Gastroesophageal sphincter (tissue), 4 donors: ENCODE data around the gene NHSL1. TPM values are rescaled to one million over a fixed set of nuclear protein-coding genes. Genes with fewer than 3 reads are reported as not detected.

Source experiments
- ATAC-seq: fragments of 150-250 bp; one replicate; pipeline ENCODE4 v1.9.1; 2016; ENCODE audit warnings: mild to moderate bottlenecking, moderate library complexity
- H3K27ac ChIP-seq, 4 donors: fragments of 200-600 bp; sonication (generic) in 3 of 4; 1 replicate in 3 of 4; 2 replicates in 1 of 4; pipeline ENCODE4 v1.5.1; 2016 to 2019
- H3K27me3 ChIP-seq: fragments of 200-600 bp; sonication (generic); one replicate; pipeline ENCODE4 v1.5.1; 2019
- H3K36me3 ChIP-seq, 2 donors: fragments of 200-600 bp; sonication (generic); one replicate each; pipeline ENCODE4 v1.5.1; 2019; ENCODE audit warnings: control low read depth in 1 of 2
- H3K4me1 ChIP-seq, 3 donors: fragments of 200-600 bp; sonication (generic); 1 replicate in 2 of 3; 2 replicates in 1 of 3; pipeline ENCODE4 v1.5.1; 2016 to 2019; ENCODE audit warnings: control low read depth in 2 of 3
- H3K4me3 ChIP-seq, 2 donors: fragments of 200-600 bp; sonication (generic); one replicate each; pipeline ENCODE4 v1.5.1; 2019; ENCODE audit warnings: mild to moderate bottlenecking in 1 of 2, moderate library complexity in 1 of 2
- H3K9me3 ChIP-seq, 3 donors: fragments of 200-600 bp; sonication (generic); one replicate each; pipeline ENCODE4 v1.5.1; 2017 to 2019; ENCODE audit warnings: control low read depth in 2 of 3
- CTCF ChIP-seq, 4 experiments: fragments of 200-600 bp in 2 of 4; fragments of 450-650 bp in 2 of 4; sonication (generic) in 1 of 4; IDR thresholded peaks; one replicate each; pipeline ENCODE4 v1.5.1; 2017 to 2019; ENCODE audit warnings: antibody characterized with exemption in 4 of 4, mild to moderate bottlenecking in 2 of 4, moderate library complexity in 2 of 4
- EP300 ChIP-seq: sonication (generic); formaldehyde crosslinking; IDR thresholded peaks from one replicate; pipeline ENCODE4 v1.6.1; 2017; ENCODE audit warnings: antibody characterized with exemption, mild to moderate bottlenecking
- POLR2A ChIP-seq, 2 donors: fragments of 450-650 bp; IDR thresholded peaks; one replicate each; pipeline ENCODE4 v1.6.1; 2017; ENCODE audit warnings: antibody characterized with exemption in 2 of 2, mild to moderate bottlenecking in 2 of 2, moderate library complexity in 1 of 2
- POLR2AphosphoS5 ChIP-seq: sonication (generic); formaldehyde crosslinking; IDR thresholded peaks from one replicate; pipeline ENCODE4 v1.6.1; 2017; ENCODE audit warnings: antibody characterized with exemption
- WGBS, 2 donors: methylation state at CpG; one replicate each; pipeline ENCODE4 v1.1.5; 2018; ENCODE audit warnings: low coverage in 1 of 2; 5-methylcytosine and 5-hydroxymethylcytosine counted together
- total RNA-seq, 4 donors: library from RNA; depleted of rRNA; stranded (reverse); fragments of >200 nt; gene quantifications; one replicate each; pipeline ENCODE4 v1.1.0, GENCODE V29; 2016

The NHSL1 gene
- total RNA-seq, result 1 to 10 TPM; 5.7 to 9.3 (median 7.9) TPM

- Histone ChIP-seq H3K27me3 (no peaks in the 10 kb centered on the region), H3K4me1 (peaks cover 0 to 17% (median 5%) of the 10 kb centered on the region in 3 donors), H3K36me3 (no peaks in the 10 kb centered on the region), H3K4me3 (no peak within 1 kb of the TSS), H3K27ac (no peak within 1 kb of the TSS), H3K9me3 (no peaks in the 10 kb centered on the region)
- no peak for ATAC-seq
- TF ChIP-seq POLR2AphosphoS5 (no peak), CTCF (IDR thresholded peaks at IDR 0.05) (no peak), POLR2A (IDR thresholded peaks at IDR 0.05) (no peak), EP300 (no peak)
- 72 to 84% methylated on average over 8 of the region's 8 CpGs for WGBS, 2 donors
Measured at GRCh38 chr6:138499303-138500018, at the start of gene NHSL1. TSS of gene NHSL1 (minus strand) at chr6:138499494. CDS start at chr6:138499290, 204 bp downstream.

DNA sequence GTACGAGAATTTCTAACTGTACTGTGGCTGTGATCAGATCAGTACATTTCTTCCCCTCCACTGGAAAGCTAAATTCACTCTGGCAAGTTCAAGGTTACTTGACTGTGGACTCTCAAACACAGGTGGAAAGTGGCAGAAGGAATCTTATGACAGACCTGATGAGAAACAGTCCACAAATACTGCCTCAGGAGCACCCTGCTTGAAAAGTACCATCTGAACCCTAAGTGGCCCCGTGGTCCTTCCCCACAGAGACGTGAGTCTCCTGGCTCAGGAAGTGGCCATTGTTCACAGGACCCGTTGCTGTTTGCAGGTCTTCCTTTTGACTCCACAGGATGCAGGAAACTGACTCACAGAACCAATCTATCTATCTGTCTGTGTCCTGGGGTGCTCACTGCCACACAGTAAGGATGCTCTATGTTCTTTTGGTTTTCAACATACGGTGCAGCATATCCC is 47.5 kb upstream of the NHSL1 start:
- H3K4me1 ChIP-seq, result peaks cover 0 to 35% (median 14%) of the 10 kb centered on the region in 3 donors
- no peak overlapping the region for H3K27ac ChIP-seq
- H3K4me3 ChIP-seq, result no peak overlapping the region
- no peaks in the 10 kb centered on the region for H3K9me3 ChIP-seq
- no peak for ATAC-seq
- 46 to 50% methylated on average over 5 of the region's 5 CpGs for WGBS, 2 donors
- no peaks in the 10 kb centered on the region for H3K27me3 ChIP-seq
- no peak for TF ChIP-seq POLR2A (IDR thresholded peaks at IDR 0.05)
- no peak for TF ChIP-seq CTCF (IDR thresholded peaks at IDR 0.05)
- TF ChIP-seq POLR2AphosphoS5, result no peak
- no peak for TF ChIP-seq EP300
- no peaks in the 10 kb centered on the region for H3K36me3 ChIP-seq

DNA sequence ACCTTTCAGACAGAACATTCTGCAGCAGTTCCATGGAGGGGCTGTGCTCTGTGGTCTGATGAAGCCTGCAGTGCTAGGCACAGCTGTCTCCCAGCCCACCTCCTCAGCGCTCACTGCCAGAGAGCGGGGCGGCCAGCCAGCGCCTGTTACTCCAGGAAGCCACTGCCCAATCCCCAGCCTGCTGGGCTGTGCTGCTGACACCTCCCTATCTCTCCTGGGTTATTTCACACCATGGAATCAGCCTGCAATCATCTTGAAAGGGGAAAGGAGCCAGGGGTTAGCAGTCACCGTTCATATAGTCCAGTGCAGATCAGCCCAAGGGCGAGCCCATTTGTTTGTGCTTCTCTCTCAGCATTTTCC is 46.3 kb upstream of the NHSL1 start:
- Histone ChIP-seq H3K27me3 (no peaks in the 10 kb centered on the region), H3K4me3 (peak overlapping the region; percentile 13 to 39), H3K27ac (peak overlapping the region; percentile 4 to 74 (median 69)), H3K36me3 (no peaks in the 10 kb centered on the region), H3K9me3 (no peaks in the 10 kb centered on the region), H3K4me1 (peaks cover under 1 to 46% (median 23%) of the 10 kb centered on the region in 3 donors)
- no peak for TF ChIP-seq POLR2A (IDR thresholded peaks at IDR 0.05)
- TF ChIP-seq EP300, result no peak
- no peak for TF ChIP-seq POLR2AphosphoS5
- no peak for TF ChIP-seq CTCF (IDR thresholded peaks at IDR 0.05)
- peak; percentile 76 for ATAC-seq
- 0 to 9% methylated on average over 2 of the region's 6 CpGs for WGBS, 2 donors

GRCh38 chr6:138544501-138544900 is 45.2 kb upstream of the NHSL1 start:
- Histone ChIP-seq H3K36me3 (no peaks in the 10 kb centered on the region), H3K4me3 (no peak overlapping the region), H3K27ac (peak overlapping the region in 2 of 4 donors; percentile 22 to 68), H3K4me1 (peaks cover 2 to 57% (median 34%) of the 10 kb centered on the region in 3 donors), H3K27me3 (no peaks in the 10 kb centered on the region), H3K9me3 (no peaks in the 10 kb centered on the region)
- TF ChIP-seq EP300 (no peak), CTCF (IDR thresholded peaks at IDR 0.05) (no peak), POLR2AphosphoS5 (no peak), POLR2A (IDR thresholded peaks at IDR 0.05) (no peak)
- WGBS, 2 donors, result 55 to 69% methylated on average over 3 of the region's 3 CpGs
- ATAC-seq, result no peak

- Histone ChIP-seq H3K4me3 (no peak overlapping the region), H3K9me3 (no peaks in the 10 kb centered on the region), H3K27me3 (no peaks in the 10 kb centered on the region), H3K27ac (peak overlapping the region in 2 of 4 donors; percentile 22 to 68), H3K4me1 (peaks cover 2 to 66% (median 34%) of the 10 kb centered on the region in 3 donors), H3K36me3 (no peaks in the 10 kb centered on the region)
- TF ChIP-seq POLR2AphosphoS5, result no peak
- no peak for TF ChIP-seq POLR2A (IDR thresholded peaks at IDR 0.05)
- no peak for TF ChIP-seq EP300
- no peak for TF ChIP-seq CTCF (IDR thresholded peaks at IDR 0.05)
- no peak for ATAC-seq
- 34 to 40% methylated on average over 3 to 4 of the region's 4 CpGs for WGBS, 2 donors
Measured at GRCh38 chr6:138543657-138544056, 44.4 kb upstream of the NHSL1 start.
